KMS-11 (cell line): ENCODE results near the gene BIRC7.
A peak's percentile ranks its signal among the peaks of the same experiment; 100 is the strongest.

Experiments
- H2AFZ ChIP-seq: fragments of 200-600 bp; sonication (generic); 2 replicates; pipeline ENCODE4 v1.6.1; 2016; ENCODE audit warnings: antibody characterized with exemption, mixed run types, low read depth
- H3K27ac ChIP-seq: fragments of 200-600 bp; sonication (generic); 2 replicates; pipeline ENCODE4 v1.6.1; 2016; ENCODE audit warnings: mild to moderate bottlenecking, mixed run types
- H3K27me3 ChIP-seq: fragments of 200-600 bp; sonication (generic); 2 replicates; pipeline ENCODE4 v1.6.1; 2017; ENCODE audit warnings: mild to moderate bottlenecking, low read depth, mixed run types, moderate library complexity; ENCODE audit not compliant: insufficient read depth
- H3K36me3 ChIP-seq: fragments of 200-600 bp; sonication (generic); 2 replicates; pipeline ENCODE4 v1.6.1; 2017; ENCODE audit warnings: mild to moderate bottlenecking, mixed run types; ENCODE audit not compliant: insufficient read depth
- H3K4me1 ChIP-seq: fragments of 200-600 bp; sonication (generic); 2 replicates; pipeline ENCODE4 v1.6.1; 2016; ENCODE audit warnings: mild to moderate bottlenecking, low read depth, mixed run types; ENCODE audit not compliant: poor library complexity, severe bottlenecking
- H3K4me2 ChIP-seq: fragments of 200-600 bp; sonication (generic); 2 replicates; pipeline ENCODE4 v1.7.0; 2016; ENCODE audit warnings: mild to moderate bottlenecking, mixed run types
- H3K4me3 ChIP-seq: fragments of 200-600 bp; sonication (generic); IDR thresholded peaks from 2 replicates; pipeline ENCODE4 v1.6.1; 2017; ENCODE audit warnings: low read depth, low read length, mixed read lengths; ENCODE audit not compliant: insufficient read depth
- H3K79me2 ChIP-seq: fragments of 200-600 bp; sonication (generic); 2 replicates; pipeline ENCODE4 v1.6.1; 2016; ENCODE audit warnings: low read depth, mixed run types; ENCODE audit not compliant: insufficient read depth
- H3K9ac ChIP-seq: fragments of 200-600 bp; sonication (generic); 2 replicates; pipeline ENCODE4 v1.6.1; 2016; ENCODE audit warnings: mild to moderate bottlenecking, mixed run types
- H4K20me1 ChIP-seq: fragments of 200-600 bp; sonication (generic); 2 replicates; pipeline ENCODE4 v1.6.1; 2016; ENCODE audit warnings: mild to moderate bottlenecking, mixed run types; ENCODE audit not compliant: insufficient read depth
- CTCF ChIP-seq: fragments of 200-600 bp; sonication (generic); conservative IDR thresholded peaks from 2 replicates; pipeline ENCODE4 v1.6.1; 2017; ENCODE audit warnings: low read depth, mild to moderate bottlenecking, antibody characterized with exemption, low read length, moderate library complexity, mixed read lengths

The BIRC7 gene

GRCh38 chr20:63216849-63217471 lies 18.7 kb upstream of the BIRC7 start:
- H3K27ac ChIP-seq: no peak overlapping the region
- peak overlapping the region; percentile 100 for H3K4me2 ChIP-seq
- H2AFZ ChIP-seq: peak overlapping the region; percentile 95
- H3K4me3 ChIP-seq: no peak overlapping the region
- peaks cover 5% of the 10 kb centered on the region; the same call in 1 of the 2 replicates for H3K36me3 ChIP-seq
- peaks cover 32% of the 10 kb centered on the region for H3K4me1 ChIP-seq
- H4K20me1 ChIP-seq: no peaks in the 10 kb centered on the region
- H3K27me3 ChIP-seq: peaks cover 30% of the 10 kb centered on the region
- H3K9ac ChIP-seq: no peak overlapping the region; the same call in 1 of the 2 replicates
- TF ChIP-seq CTCF: no peak
- H3K79me2 ChIP-seq: peaks cover 37% of the 10 kb centered on the region

- Histone ChIP-seq H2AFZ (no peak overlapping the region), H3K4me1 (peaks cover 24% of the 10 kb centered on the region), H3K79me2 (peaks cover 30% of the 10 kb centered on the region), H3K36me3 (peaks cover 5% of the 10 kb centered on the region; the same call in 1 of the 2 replicates), H3K9ac (no peak overlapping the region), H3K27me3 (peaks cover 38% of the 10 kb centered on the region), H4K20me1 (no peaks in the 10 kb centered on the region), H3K27ac (no peak overlapping the region), H3K4me3 (no peak overlapping the region), H3K4me2 (no peak overlapping the region)
- no peak for TF ChIP-seq CTCF
Observed at GRCh38 chr20:63217706-63218105, 18.0 kb upstream of the BIRC7 start.

DNA sequence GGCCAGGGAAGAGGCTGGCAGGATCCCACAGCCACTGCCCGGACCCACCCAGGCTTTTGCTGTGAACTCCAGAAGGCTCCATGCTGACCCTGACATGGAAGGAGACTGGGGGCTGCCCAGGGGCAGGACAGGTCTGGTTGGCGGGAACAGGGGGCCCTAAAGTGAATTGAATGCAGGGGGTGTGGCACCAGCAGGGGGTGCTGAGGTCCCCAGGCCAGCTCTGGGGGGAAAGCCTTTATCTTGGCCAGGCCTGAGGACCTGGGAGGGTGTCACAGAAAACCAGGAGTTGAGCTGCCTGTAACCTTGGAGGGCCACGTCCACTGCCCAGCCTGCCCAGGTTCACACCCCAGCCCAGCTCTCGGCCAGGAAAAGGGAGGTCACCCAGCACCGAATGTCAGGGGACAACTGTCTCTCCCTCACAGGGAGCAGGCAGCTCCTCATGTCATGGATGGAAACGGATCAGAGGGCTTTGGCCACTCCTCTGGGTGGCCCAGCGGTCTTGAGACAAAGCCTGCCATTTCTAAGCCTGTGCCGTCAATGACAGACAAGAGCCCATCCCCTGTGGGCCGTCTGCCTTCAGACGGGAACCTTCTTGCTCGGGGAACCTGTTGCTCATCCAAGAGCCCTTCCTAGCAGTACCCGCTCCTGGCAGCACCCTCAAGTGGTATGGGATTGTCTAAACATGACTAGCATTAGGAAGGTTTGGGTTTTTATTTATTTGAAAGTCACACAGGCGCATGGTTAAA lies 16.8 kb upstream of the BIRC7 start:
- Histone ChIP-seq H3K36me3 (no peaks in the 10 kb centered on the region), H4K20me1 (no peaks in the 10 kb centered on the region), H3K4me2 (no peak overlapping the region), H3K4me1 (peaks cover 18% of the 10 kb centered on the region), H3K27me3 (peaks cover 49% of the 10 kb centered on the region), H3K27ac (no peak overlapping the region), H3K9ac (no peak overlapping the region), H3K4me3 (no peak overlapping the region), H2AFZ (no peak overlapping the region), H3K79me2 (peaks cover 18% of the 10 kb centered on the region)
- TF ChIP-seq CTCF: no peak

DNA sequence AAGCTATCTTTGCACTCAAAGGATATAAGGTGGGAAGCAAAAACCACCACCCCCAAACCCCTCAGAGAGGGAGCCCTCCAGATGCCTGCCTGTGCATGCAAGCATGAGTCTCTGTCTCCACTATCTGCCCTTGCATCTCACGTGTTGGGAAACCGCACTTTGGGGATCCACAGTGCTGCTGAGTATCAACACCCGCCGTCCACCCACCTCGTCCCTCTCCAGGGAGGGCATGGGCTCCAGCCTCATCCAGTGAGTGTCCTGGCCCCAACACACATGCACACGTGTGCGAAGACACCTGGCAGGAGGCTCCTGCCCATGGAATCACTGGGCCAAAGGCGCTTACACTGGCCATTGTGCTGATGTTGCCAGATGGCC lies 16.3 kb upstream of the BIRC7 start:
- Histone ChIP-seq H3K4me1 (peaks cover 12% of the 10 kb centered on the region), H3K9ac (no peak overlapping the region), H3K27ac (no peak overlapping the region), H3K27me3 (peaks cover 54% of the 10 kb centered on the region), H3K4me3 (no peak overlapping the region), H2AFZ (no peak overlapping the region), H3K79me2 (peaks cover 13% of the 10 kb centered on the region), H3K4me2 (no peak overlapping the region), H4K20me1 (no peaks in the 10 kb centered on the region), H3K36me3 (no peaks in the 10 kb centered on the region)
- TF ChIP-seq CTCF: no peak
